Dedifferentiated amniotic fluid mesenchymal stem cell (primary cell): Measurements from ENCODE around the gene NFIC.

Experiments
- DNase-seq: peaks from one replicate; pipeline ENCODE4 v3.0.0-alpha.2; 2016; ENCODE audit errors: extremely low spot score

The NFIC gene

GRCh38 chr19:3467437-3468198 is 101.2 kb downstream of the NFIC start:
- DNase-seq, result no peak

GRCh38 chr19:3468211-3468610 is 101.8 kb downstream of the NFIC start:
- no peak for DNase-seq

GRCh38 chr19:3469638-3470499 is 103.5 kb downstream of the NFIC start:
- DNase-seq, result no peak

- DNase-seq, result no peak
Observed at GRCh38 chr19:3470500-3471128, 104.2 kb downstream of the NFIC start.

- no peak for DNase-seq
Observed at GRCh38 chr19:3471954-3472655, 105.7 kb downstream of the NFIC start.

- no peak for DNase-seq
Observed at GRCh38 chr19:3474010-3474409, 107.6 kb downstream of the NFIC start.

- DNase-seq, result no peak
Observed at GRCh38 chr19:3474614-3475013, 108.2 kb downstream of the NFIC start.

GRCh38 chr19:3475449-3475848 is 109.1 kb downstream of the NFIC start:
- no peak for DNase-seq

GRCh38 chr19:3476830-3477229 is 110.4 kb downstream of the NFIC start:
- no peak for DNase-seq

- no peak for DNase-seq
Observed at GRCh38 chr19:3477506-3477905, 111.1 kb downstream of the NFIC start.

GRCh38 chr19:3477951-3478350 is 111.6 kb downstream of the NFIC start:
- no peak for DNase-seq

- DNase-seq, result no peak
Observed at GRCh38 chr19:3478409-3479176, 112.2 kb downstream of the NFIC start.

GRCh38 chr19:3479177-3479833 is 112.9 kb downstream of the NFIC start:
- DNase-seq, result no peak

GRCh38 chr19:3479834-3480215 is 113.4 kb downstream of the NFIC start:
- no peak for DNase-seq

GRCh38 chr19:3480383-3481091 is 114.2 kb downstream of the NFIC start, which contains the start of gene SMIM24:
Gene SMIM24, minus strand, starts transcription at chr19:3480525. Its CDS starts 62 bp downstream, at chr19:3480463.
- no peak for DNase-seq

GRCh38 chr19:3481241-3482090 is 115.1 kb downstream of the NFIC start:
- DNase-seq, result no peak

GRCh38 chr19:3482507-3483225 is 116.3 kb downstream of the NFIC start:
- DNase-seq, result no peak

GRCh38 chr19:3483226-3483628 is 116.8 kb downstream of the NFIC start, which contains the start of gene SMIM44:
Gene SMIM44, minus strand, starts transcription at chr19:3483441. Its CDS starts 38 bp downstream, at chr19:3483403.
- DNase-seq, result no peak
